K562 (cell line): ENCODE results near the gene CELA3B. TPM values are rescaled to one million over a fixed set of nuclear protein-coding genes. Genes with fewer than 3 reads are reported as not detected.

Experiments used
- BRCA1 ChIP-seq, 2 experiments: fragments of 450-650 bp in 1 of 2; sonication (generic) in 1 of 2; formaldehyde crosslinking in 1 of 2; IDR thresholded peaks; 2 replicates each; pipeline versions ENCODE4 v1.5.0 to v1.6.1; 2017 to 2020; ENCODE audit warnings: mild to moderate bottlenecking in 1 of 2, missing genetic modification reagents in 1 of 2
- CAMTA2 ChIP-seq: fragments of 250-450 bp; sonication (Bioruptor Pico); conservative IDR thresholded peaks from 2 replicates; pipeline ENCODE4 v1.5.1; 2022
- COPS2 ChIP-seq: fragments of 450-650 bp; conservative IDR thresholded peaks from 2 replicates; pipeline ENCODE4 v1.6.1; 2016; ENCODE audit warnings: mild to moderate bottlenecking, moderate library complexity
- CREB1 ChIP-seq, 2 experiments: sonication (generic) in 1 of 2; formaldehyde crosslinking in 1 of 2; IDR thresholded peaks; 2 replicates each; pipeline versions ENCODE4 v1.6.1 to v1.8.0; 2012 to 2022; ENCODE audit warnings: inconsistent platforms in 1 of 2, mild to moderate bottlenecking in 1 of 2, missing genetic modification reagents in 1 of 2, moderate library complexity in 1 of 2
- EHMT2 ChIP-seq: fragments of 450-650 bp; IDR thresholded peaks from 2 replicates; pipeline ENCODE4 v1.6.1; 2018; ENCODE audit warnings: antibody characterized with exemption
- HDAC3 ChIP-seq: fragments of 450-650 bp; IDR thresholded peaks from 2 replicates; pipeline ENCODE4 v1.6.1; 2018; ENCODE audit warnings: borderline replicate concordance, mild to moderate bottlenecking, moderate library complexity; ENCODE audit not compliant: partially characterized antibody
- HMG20B ChIP-seq: fragments of 250-450 bp; sonication (Bioruptor Pico); IDR thresholded peaks from 2 replicates; pipeline ENCODE4 v1.5.0; 2021; ENCODE audit warnings: mild to moderate bottlenecking
- KLF1 ChIP-seq: fragments of 450-650 bp; IDR thresholded peaks from 2 replicates; pipeline ENCODE4 v1.6.1; 2016; ENCODE audit warnings: missing genetic modification characterization, missing compliant biosample characterization
- LARP7 ChIP-seq: fragments of 450-650 bp; IDR thresholded peaks from 2 replicates; pipeline ENCODE4 v1.6.1; 2016
- MAZ ChIP-seq, 2 experiments: fragments of 450-650 bp in 1 of 2; sonication (generic) in 1 of 2; formaldehyde crosslinking; IDR thresholded peaks in 1 of 2; conservative IDR thresholded peaks in 1 of 2; 2 replicates each; pipeline versions ENCODE4 v1.4.0 to v1.5.0; 2020; ENCODE audit warnings: mild to moderate bottlenecking in 1 of 2, missing genetic modification reagents in 1 of 2
- MCM7 ChIP-seq, 2 experiments: fragments of 450-650 bp; IDR thresholded peaks; 2 replicates each; pipeline ENCODE4 v1.6.1; 2016 to 2018
- MIER1 ChIP-seq: fragments of 450-650 bp; IDR thresholded peaks from 2 replicates; pipeline ENCODE4 v1.6.1; 2016; ENCODE audit warnings: antibody characterized with exemption, mild to moderate bottlenecking, low read depth
- RAD51 ChIP-seq: fragments of 450-650 bp; IDR thresholded peaks from 2 replicates; pipeline ENCODE4 v1.7.1; 2016; ENCODE audit warnings: low read depth, mild to moderate bottlenecking, borderline replicate concordance
- RNF219 ChIP-seq: fragments of 250-450 bp; sonication (Bioruptor Pico); IDR thresholded peaks from 2 replicates; pipeline ENCODE4 v1.5.0; 2022; ENCODE audit warnings: mild to moderate bottlenecking
- SNRNP70 ChIP-seq: fragments of 200-400 bp; formaldehyde crosslinking; optimal IDR thresholded peaks from 2 replicates; pipeline ENCODE3; 2017; ENCODE audit warnings: low read depth, low read length
- SUPT5H ChIP-seq: fragments of 450-650 bp; IDR thresholded peaks from 2 replicates; pipeline ENCODE4 v1.6.1; 2016
- TCF15 ChIP-seq: fragments of 250-450 bp; sonication (Bioruptor Pico); IDR thresholded peaks from 2 replicates; pipeline ENCODE4 v1.8.0; 2022; ENCODE audit warnings: moderate library complexity, mild to moderate bottlenecking, inconsistent platforms
- TSC22D4 ChIP-seq: fragments of 450-650 bp; IDR thresholded peaks from 2 replicates; pipeline ENCODE4 v1.6.1; 2016; ENCODE audit warnings: missing genetic modification characterization, missing biosample characterization, control low read depth
- XRCC4 ChIP-seq: IDR thresholded peaks from one replicate; pipeline ENCODE4 v1.6.1; 2011; ENCODE audit not compliant: insufficient read depth, insufficient read length; ENCODE audit errors: extremely low read depth
- ZNF224 ChIP-seq: sonication (generic); formaldehyde crosslinking; IDR thresholded peaks from 2 replicates; pipeline ENCODE4 v1.8.0; 2022; ENCODE audit warnings: mild to moderate bottlenecking, missing genetic modification reagents
- ZNF75A ChIP-seq: fragments of 450-650 bp; formaldehyde crosslinking; IDR thresholded peaks from 2 replicates; pipeline ENCODE4 v1.4.0; 2020; ENCODE audit warnings: mild to moderate bottlenecking
- polyA plus RNA-seq, 8 experiments: library from polyadenylated mRNA; depleted of rRNA in 4 of 8; stranded (reverse) in 5 of 8; unstranded in 3 of 8; fragments of >200 nt; fragmentation: Nextera tagmentation in 2 of 8; fragmentation: Illumina TruSeq in 1 of 8; extraction: Ambion mirVana in 2 of 8; extraction: Trizol in 1 of 8; gene quantifications; 2 replicates each; pipeline versions ENCODE4 v1.2.1 to v1.2.3, GENCODE V29; 2011 to 2014; ENCODE audit warnings: inconsistent platforms in 1 of 8, missing spikeins in 1 of 8
- total RNA-seq, 7 experiments: library from RNA; depleted of rRNA in 6 of 7; stranded (reverse); fragments of >200 nt in 6 of 7; fragmentation: Illumina TruSeq in 2 of 7; extraction: Trizol in 2 of 7; gene quantifications; 2 replicates each; pipeline versions ENCODE4 v1.2.1 to v1.2.3, GENCODE V29; 2011 to 2021; ENCODE audit warnings: low replicate concordance in 1 of 7
- TF ChIP-seq, protein P1 (sequence below): conservative IDR thresholded peaks from 2 replicates; pipeline ENCODE4 v1.6.1; 2011; ENCODE audit warnings: low read depth, mild to moderate bottlenecking, low read length; ENCODE audit not compliant: control insufficient read depth
- TF ChIP-seq, protein P2 (sequence below): fragments of 450-650 bp; IDR thresholded peaks from 2 replicates; pipeline ENCODE4 v1.6.1; 2016; ENCODE audit warnings: borderline replicate concordance

The CELA3B gene
- total and polyA plus RNA-seq, 9 of the 15 experiments (the other 6 are each of a cell fraction or from before 2014, with no cell fraction given), result 3.1 TPM; not detected in 8

DNA sequence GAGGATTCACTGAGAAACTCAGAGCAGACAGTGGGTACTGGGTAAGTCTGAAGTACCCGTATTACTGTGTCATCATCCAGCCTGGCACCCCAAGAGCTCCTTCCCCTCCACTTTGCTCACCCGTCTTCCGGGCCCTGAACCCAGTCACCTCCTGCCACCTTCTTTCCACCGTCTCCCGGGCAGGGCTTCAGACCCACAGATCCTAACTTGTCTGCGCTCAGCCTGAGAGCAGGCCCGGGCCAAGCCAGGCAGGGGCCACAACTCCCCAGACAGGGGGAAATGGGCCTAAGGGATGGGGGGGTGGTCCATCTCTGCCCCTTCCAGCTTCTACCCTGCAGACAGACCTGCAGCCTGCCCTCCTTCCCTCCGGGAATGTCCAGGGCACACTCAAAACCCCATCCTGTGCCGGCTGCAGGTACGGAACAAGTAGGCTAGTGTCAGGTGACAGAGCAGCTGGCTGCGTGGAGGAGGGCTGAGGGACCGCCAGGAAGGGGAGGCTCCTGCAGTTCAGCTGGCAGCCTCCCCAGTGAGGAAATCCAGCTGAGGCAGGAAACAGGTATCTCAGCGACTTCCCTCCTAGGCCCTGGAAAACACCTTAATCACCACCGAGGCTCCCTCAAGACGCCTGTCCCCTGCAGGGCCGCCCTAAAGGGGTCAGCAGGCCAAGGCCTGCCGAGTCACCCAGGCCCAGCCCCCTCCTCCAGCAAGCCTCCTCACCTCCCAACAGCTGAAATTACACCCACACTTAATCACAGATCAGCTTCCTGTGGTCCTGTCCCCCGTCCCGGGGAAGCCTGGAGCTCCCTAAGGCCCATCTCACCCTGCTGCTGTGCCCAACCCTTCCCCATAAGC is 43.2 kb upstream of the CELA3B start (continued):
- no peak for TF ChIP-seq MCM7 (IDR thresholded peaks at IDR 0.05)
- TF ChIP-seq RNF219 (CRISPR knock-in tag), result no peak
- TF ChIP-seq MIER1, result no peak
- no peak for TF ChIP-seq CREB1 (IDR thresholded peaks at IDR 0.05)
- no peak for TF ChIP-seq CREB1 (CRISPR knock-in tag; IDR thresholded peaks at IDR 0.05)
- peak in 1 of 2 experiments; percentile 31; a peak in 1 of 4 replicates for TF ChIP-seq MAZ (CRISPR knock-in tag; conservative IDR thresholded peaks at IDR 0.05 in 1 of 2, IDR thresholded peaks at IDR 0.05 in 1 of 2)
- TF ChIP-seq TSC22D4, result no peak
- TF ChIP-seq SUPT5H, result no peak
- TF ChIP-seq, protein P1, sequence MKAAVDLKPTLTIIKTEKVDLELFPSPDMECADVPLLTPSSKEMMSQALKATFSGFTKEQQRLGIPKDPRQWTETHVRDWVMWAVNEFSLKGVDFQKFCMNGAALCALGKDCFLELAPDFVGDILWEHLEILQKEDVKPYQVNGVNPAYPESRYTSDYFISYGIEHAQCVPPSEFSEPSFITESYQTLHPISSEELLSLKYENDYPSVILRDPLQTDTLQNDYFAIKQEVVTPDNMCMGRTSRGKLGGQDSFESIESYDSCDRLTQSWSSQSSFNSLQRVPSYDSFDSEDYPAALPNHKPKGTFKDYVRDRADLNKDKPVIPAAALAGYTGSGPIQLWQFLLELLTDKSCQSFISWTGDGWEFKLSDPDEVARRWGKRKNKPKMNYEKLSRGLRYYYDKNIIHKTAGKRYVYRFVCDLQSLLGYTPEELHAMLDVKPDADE, result 0 out of 2 replicates have a peak, but pooled peaks have one; percentile 21
- TF ChIP-seq COPS2, result no peak
- TF ChIP-seq LARP7, result 0 out of 2 replicates have a peak, but pooled peaks have one; percentile 11
- no peak for TF ChIP-seq HDAC3
- TF ChIP-seq, protein P2, sequence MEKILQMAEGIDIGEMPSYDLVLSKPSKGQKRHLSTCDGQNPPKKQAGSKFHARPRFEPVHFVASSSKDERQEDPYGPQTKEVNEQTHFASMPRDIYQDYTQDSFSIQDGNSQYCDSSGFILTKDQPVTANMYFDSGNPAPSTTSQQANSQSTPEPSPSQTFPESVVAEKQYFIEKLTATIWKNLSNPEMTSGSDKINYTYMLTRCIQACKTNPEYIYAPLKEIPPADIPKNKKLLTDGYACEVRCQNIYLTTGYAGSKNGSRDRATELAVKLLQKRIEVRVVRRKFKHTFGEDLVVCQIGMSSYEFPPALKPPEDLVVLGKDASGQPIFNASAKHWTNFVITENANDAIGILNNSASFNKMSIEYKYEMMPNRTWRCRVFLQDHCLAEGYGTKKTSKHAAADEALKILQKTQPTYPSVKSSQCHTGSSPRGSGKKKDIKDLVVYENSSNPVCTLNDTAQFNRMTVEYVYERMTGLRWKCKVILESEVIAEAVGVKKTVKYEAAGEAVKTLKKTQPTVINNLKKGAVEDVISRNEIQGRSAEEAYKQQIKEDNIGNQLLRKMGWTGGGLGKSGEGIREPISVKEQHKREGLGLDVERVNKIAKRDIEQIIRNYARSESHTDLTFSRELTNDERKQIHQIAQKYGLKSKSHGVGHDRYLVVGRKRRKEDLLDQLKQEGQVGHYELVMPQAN, result 0 out of 2 replicates have a peak, but pooled peaks have one; percentile 19
- no peak for TF ChIP-seq HMG20B (CRISPR knock-in tag)
- TF ChIP-seq SNRNP70, result no peak
- TF ChIP-seq BRCA1 (IDR thresholded peaks at IDR 0.05), result no peak
- TF ChIP-seq BRCA1 (CRISPR knock-in tag; IDR thresholded peaks at IDR 0.05), result no peak
- TF ChIP-seq EHMT2, result no peak
- TF ChIP-seq CAMTA2 (CRISPR knock-in tag), result 0 out of 2 replicates have a peak, but pooled peaks have one; percentile 27
- TF ChIP-seq ZNF224 (CRISPR knock-in tag), result no peak
- no peak for TF ChIP-seq TCF15 (CRISPR knock-in tag)
- TF ChIP-seq KLF1 (tag), result no peak
- no peak for TF ChIP-seq ZNF75A (CRISPR knock-in tag)
- TF ChIP-seq RAD51, result peak; percentile 53; the same call in 1 of the 2 replicates
- TF ChIP-seq XRCC4, result no peak
